ENCODE data around the gene KRT2.

DNA sequence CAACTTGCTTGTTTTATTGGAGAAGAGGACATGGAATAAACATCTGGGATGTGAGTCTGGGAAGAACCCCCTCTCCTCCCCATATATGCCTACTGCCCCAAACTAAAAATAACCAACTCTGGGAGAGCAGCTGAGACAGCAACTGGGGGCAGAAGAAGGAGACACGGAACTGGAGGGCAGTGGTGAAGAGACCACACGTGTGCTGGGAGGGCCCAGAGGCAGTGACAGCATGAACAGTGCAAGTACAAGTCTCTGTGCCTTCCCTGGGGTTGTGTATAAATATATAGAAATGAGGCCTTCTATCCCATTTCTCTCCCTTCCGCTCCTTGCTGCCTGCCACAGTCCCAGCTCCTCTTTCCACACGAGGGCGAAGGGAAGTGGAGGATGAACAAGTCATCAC, 29.7 kb downstream of the KRT2 start:
- TF ChIP-seq POLR2AphosphoS5 (IDR thresholded peaks at IDR 0.05), result no peak
- no peak for TF ChIP-seq CTCF (IDR thresholded peaks at IDR 0.05 in 8 of 11, conservative IDR thresholded peaks at IDR 0.05 in 3 of 11)
- TF ChIP-seq POLR2A (IDR thresholded peaks at IDR 0.05), result no peak

All from spleen (tissue), 7 donors.